T47D (cell line): ENCODE results near the gene ERAL1.
A peak's percentile ranks its signal among the peaks of the same experiment; 100 is the strongest.
"Not testable (repeated sequence)": the region's sequence is repeated elsewhere in the genome, so short reads cannot be mapped to it uniquely, and the experiment has no call there.

Experiments
- DNase-seq, 2 experiments: peaks; one replicate each; pipeline versions ENCODE4 v3.0.0 to v3.0.0-alpha.2; 2011 to 2012; ENCODE audit warnings: low read depth in 1 of 2, low spot score in 1 of 2
- JUND ChIP-seq: IDR thresholded peaks from 2 replicates; pipeline ENCODE4 v1.6.1; 2012; ENCODE audit warnings: low read depth
- in situ Hi-C: cut with HindIII; loops from 2 replicates; pipeline ENCODE4 v1.10.0; 2016; ENCODE audit warnings: low sequenced_read_pairs, low pct_unique_long_range_greater_than_20kb

ERAL1 gene

GRCh38 chr17:28854457-28855335 is at the start of gene ERAL1:
Gene ERAL1, plus strand, starts transcription at chr17:28855016. Its CDS starts 19 bp downstream, at chr17:28855035.
- no peak for TF ChIP-seq JUND
- peak; percentile 93 to 94 for DNase-seq
- in situ Hi-C loops, result no loop called here

GRCh38 chr17:28807925-28808634 is 46.7 kb upstream of the ERAL1 start:
- in situ Hi-C loops, result no loop called here
- no peak for TF ChIP-seq JUND
- peak in 1 of 2 experiments; percentile 34 for DNase-seq

GRCh38 chr17:28810437-28810836 is 44.4 kb upstream of the ERAL1 start:
- in situ Hi-C loops, result no loop called here
- DNase-seq, result no peak
- TF ChIP-seq JUND, result no peak

- in situ Hi-C loops, result no loop called here
- no peak for TF ChIP-seq JUND
- peak in 1 of 2 experiments; percentile 38 for DNase-seq
Measured at GRCh38 chr17:28811651-28812090, 43.1 kb upstream of the ERAL1 start.

- TF ChIP-seq JUND, result no peak
Measured at GRCh38 chr17:28812091-28812747, 42.6 kb upstream of the ERAL1 start.

GRCh38 chr17:28812748-28813377 is 42.0 kb upstream of the ERAL1 start:
- TF ChIP-seq JUND, result no peak
- DNase-seq, result no peak

More at GRCh38 chr17:28812091-28812747, 42.6 kb upstream of the ERAL1 start:
- in situ Hi-C loops, result no loop called here
- DNase-seq, result peak; percentile 98 to 100

GRCh38 chr17:28816540-28816939 is 38.3 kb upstream of the ERAL1 start:
- in situ Hi-C loops, result no loop called here
- no peak for DNase-seq
- no peak for TF ChIP-seq JUND

More at GRCh38 chr17:28812748-28813377, 42.0 kb upstream of the ERAL1 start:
- in situ Hi-C loops, result no loop called here

GRCh38 chr17:28818819-28819221 is 36.0 kb upstream of the ERAL1 start:
- no peak for TF ChIP-seq JUND
- in situ Hi-C loops, result no loop called here
- peak in 1 of 2 experiments; percentile 24 for DNase-seq

GRCh38 chr17:28819582-28819981 is 35.2 kb upstream of the ERAL1 start:
- TF ChIP-seq JUND, result no peak
- DNase-seq, result no peak
- in situ Hi-C loops, result no loop called here

- in situ Hi-C loops, result no loop called here
- DNase-seq, result no peak
- TF ChIP-seq JUND, result no peak
Measured at GRCh38 chr17:28827672-28828071, 27.1 kb upstream of the ERAL1 start.

GRCh38 chr17:28828294-28829040 is 26.3 kb upstream of the ERAL1 start:
- TF ChIP-seq JUND, result no peak
- in situ Hi-C loops, result no loop called here
- DNase-seq, result no peak

- in situ Hi-C loops, result no loop called here
- DNase-seq, result no peak
- TF ChIP-seq JUND, result no peak
Measured at GRCh38 chr17:28834420-28834819, 20.4 kb upstream of the ERAL1 start.

GRCh38 chr17:28836541-28836940 is 18.3 kb upstream of the ERAL1 start:
- DNase-seq, in situ Hi-C loops: not testable (repeated sequence)
